HTERT RPE-1 (cell line): ENCODE results near the gene RASA2.
"Not testable (repeated sequence)": the region's sequence is repeated elsewhere in the genome, so short reads cannot be mapped to it uniquely, and the experiment has no call there.

Experiments used
- in situ Hi-C: fragments of 300-500 bp; cut with MboI; formaldehyde crosslinking; loops from 4 replicates; pipeline ENCODE4 v1.14.3; 2020; ENCODE audit warnings: low sequenced_read_pairs

Gene RASA2

GRCh38 chr3:141455603-141456300 is 31.1 kb upstream of the RASA2 start:
- in situ Hi-C loops: loop anchor here (25.0 kb wide), 1 partner anchor 107 kb away; no protein-coding TSS in a partner anchor

- in situ Hi-C loops: loop anchor here (25.0 kb wide), 1 partner anchor 106 kb away; no protein-coding TSS in a partner anchor
These were observed 30.6 kb upstream of the RASA2 start for GRCh38 chr3:141456301-141456625.

- in situ Hi-C loops: loop anchor here (25.0 kb wide), 1 partner anchor 105 kb away; no protein-coding TSS in a partner anchor
These were observed 29.1 kb upstream of the RASA2 start for GRCh38 chr3:141457624-141458236.

- in situ Hi-C loops: loop anchor here (25.0 kb wide), 1 partner anchor 103 kb away; no protein-coding TSS in a partner anchor
These were observed 27.8 kb upstream of the RASA2 start for GRCh38 chr3:141459008-141459407.

GRCh38 chr3:141460097-141460704 is 26.6 kb upstream of the RASA2 start:
- in situ Hi-C loops: loop anchor here (25.0 kb wide), 1 partner anchor 102 kb away; no protein-coding TSS in a partner anchor

GRCh38 chr3:141462176-141462859 is 24.5 kb upstream of the RASA2 start:
- in situ Hi-C loops: loop anchor here (25.0 kb wide), 1 partner anchor 100 kb away; no protein-coding TSS in a partner anchor

- in situ Hi-C loops: loop anchor here (25.0 kb wide), 1 partner anchor 97 kb away; no protein-coding TSS in a partner anchor
These were observed 21.6 kb upstream of the RASA2 start for GRCh38 chr3:141465221-141465620.

- in situ Hi-C loops: loop anchor here (25.0 kb wide), 1 partner anchor 96 kb away; no protein-coding TSS in a partner anchor
These were observed 20.1 kb upstream of the RASA2 start for GRCh38 chr3:141466633-141467169.

- in situ Hi-C loops: loop anchor here (25.0 kb wide), 1 partner anchor 93 kb away; no protein-coding TSS in a partner anchor
These were observed 17.1 kb upstream of the RASA2 start for GRCh38 chr3:141469720-141470119.

- in situ Hi-C loops: loop anchor here (25.0 kb wide), 1 partner anchor 91 kb away; no protein-coding TSS in a partner anchor
These were observed 15.7 kb upstream of the RASA2 start for GRCh38 chr3:141471160-141471559.

- in situ Hi-C loops: no loop called here
These were observed 10.8 kb upstream of the RASA2 start for GRCh38 chr3:141476033-141476432.

- in situ Hi-C loops: no loop called here
These were observed 9.6 kb upstream of the RASA2 start for GRCh38 chr3:141477224-141477623.

GRCh38 chr3:141478139-141478538 is 8.7 kb upstream of the RASA2 start:
- in situ Hi-C loops: no loop called here

- in situ Hi-C loops: not testable (repeated sequence)
These were observed 8.0 kb upstream of the RASA2 start for GRCh38 chr3:141478840-141479239.

GRCh38 chr3:141482245-141482922 is 4.4 kb upstream of the RASA2 start:
- in situ Hi-C loops: no loop called here

GRCh38 chr3:141484701-141485287 is 2.0 kb upstream of the RASA2 start:
- in situ Hi-C loops: no loop called here

- in situ Hi-C loops: no loop called here
These were observed 959 bp upstream of the RASA2 start for GRCh38 chr3:141485641-141486495.

GRCh38 chr3:141486496-141486745 is 406 bp upstream of the RASA2 start:
- in situ Hi-C loops: no loop called here
